Lower lobe of right lung (tissue), 2 donors: Measurements from ENCODE around the gene KASH5. TPM values are rescaled to one million over a fixed set of nuclear protein-coding genes. Genes with fewer than 3 reads are reported as not detected.
A peak's percentile ranks its signal among the peaks of the same experiment; 100 is the strongest.

Experiments used
- ATAC-seq, 2 donors: fragments of 200-7000 bp; cut with Tn5 transposase; one replicate each; pipeline ENCODE4 v1.9.1; 2020 to 2022; ENCODE audit warnings: mild to moderate bottlenecking in 2 of 2, moderate library complexity in 2 of 2
- DNase-seq: peaks from one replicate; pipeline ENCODE4 v3.0.0-alpha.2; 2020
- H3K27ac ChIP-seq: fragments of 200-600 bp; one replicate; pipeline ENCODE4 v1.8.0; 2022
- H3K27me3 ChIP-seq: fragments of 200-600 bp; one replicate; pipeline ENCODE4 v1.8.0; 2022; ENCODE audit warnings: low read depth
- H3K36me3 ChIP-seq: fragments of 200-600 bp; one replicate; pipeline ENCODE4 v1.8.0; 2022; ENCODE audit warnings: mild to moderate bottlenecking
- H3K4me1 ChIP-seq: fragments of 200-600 bp; one replicate; pipeline ENCODE4 v1.8.0; 2022
- H3K4me3 ChIP-seq: fragments of 200-600 bp; one replicate; pipeline ENCODE4 v1.8.0; 2022; ENCODE audit warnings: mild to moderate bottlenecking
- H3K9me3 ChIP-seq: fragments of 200-600 bp; one replicate; pipeline ENCODE4 v1.8.0; 2022
- CTCF ChIP-seq: fragments of 200-600 bp; IDR thresholded peaks from one replicate; pipeline ENCODE4 v1.8.0; 2022; ENCODE audit warnings: antibody characterized with exemption, mild to moderate bottlenecking
- intact Hi-C: fragments of 100-400 bp; cut with DNase I; formaldehyde crosslinking; loops from one replicate; pipeline ENCODE4 v1.11.0; 2022
- total RNA-seq: library from RNA; stranded (reverse); fragmentation: NEBNext Ultra II Directional; extraction: Animal tissue kit (Norgen Biotek cat#: 25700); gene quantifications from one replicate; pipeline ENCODE4 v1.2.1, GENCODE V29; 2021
- donor health status: DM: no; HTN: yes; CAD: no; lungs with severe emphysema.

Gene KASH5
- total RNA-seq, 1 donor from 2014 or later = 3.1 TPM

- no peak for ATAC-seq
- peaks cover 28% of the 10 kb centered on the region for H3K4me1 ChIP-seq
- H3K36me3 ChIP-seq = peaks cover 29% of the 10 kb centered on the region
- no peak for DNase-seq
- intact Hi-C loops = no loop called here
- peak overlapping the region; percentile 71 for H3K4me3 ChIP-seq
- TF ChIP-seq CTCF = no peak
- no peak overlapping the region for H3K27ac ChIP-seq
- no peaks in the 10 kb centered on the region for H3K9me3 ChIP-seq
- H3K27me3 ChIP-seq = no peaks in the 10 kb centered on the region
These were observed 62.4 kb downstream of the KASH5 start for GRCh38 chr19:49450405-49450804.

- TF ChIP-seq CTCF = no peak
- peak; percentile 98 for DNase-seq
- Histone ChIP-seq H3K9me3 (no peaks in the 10 kb centered on the region), H3K36me3 (peaks cover 24% of the 10 kb centered on the region), H3K27ac (peak within 1 kb of the TSS; percentile 96), H3K4me3 (peak within 1 kb of the TSS; percentile 71), H3K27me3 (no peaks in the 10 kb centered on the region), H3K4me1 (peaks cover 29% of the 10 kb centered on the region)
- intact Hi-C loops = no loop called here
- ATAC-seq = peak; percentile 89 to 90
These were observed 63.6 kb downstream of the KASH5 start, which contains the start of gene PIH1D1 for GRCh38 chr19:49451430-49452181. TSS of gene PIH1D1 (minus strand) at chr19:49451814. CDS start at chr19:49451574, 240 bp downstream.

GRCh38 chr19:49453013-49453756 is 65.1 kb downstream of the KASH5 start, which contains the start of gene ALDH16A1:
TSS of gene ALDH16A1 (plus strand) at chr19:49453225. CDS start at chr19:49453332, 107 bp downstream.
- Histone ChIP-seq H3K27me3 (no peaks in the 10 kb centered on the region), H3K9me3 (no peaks in the 10 kb centered on the region), H3K4me3 (peak within 1 kb of the TSS; percentile 71), H3K4me1 (peaks cover 33% of the 10 kb centered on the region), H3K36me3 (peaks cover 14% of the 10 kb centered on the region), H3K27ac (peak within 1 kb of the TSS; percentile 96)
- ATAC-seq = peak; percentile 95
- intact Hi-C loops = no loop called here
- DNase-seq = peak; percentile 99
- TF ChIP-seq CTCF = no peak

GRCh38 chr19:49453757-49454240 is 65.8 kb downstream of the KASH5 start:
- intact Hi-C loops = no loop called here
- Histone ChIP-seq H3K4me1 (peaks cover 37% of the 10 kb centered on the region), H3K9me3 (no peaks in the 10 kb centered on the region), H3K4me3 (peak overlapping the region; percentile 67), H3K27me3 (no peaks in the 10 kb centered on the region), H3K27ac (peak overlapping the region; percentile 96), H3K36me3 (peaks cover 9% of the 10 kb centered on the region)
- no peak for TF ChIP-seq CTCF
- DNase-seq (no peak), ATAC-seq (no peak)

GRCh38 chr19:49455773-49456172 is 67.7 kb downstream of the KASH5 start:
- no peaks in the 10 kb centered on the region for H3K27me3 ChIP-seq
- no peak overlapping the region for H3K4me3 ChIP-seq
- intact Hi-C loops = no loop called here
- H3K9me3 ChIP-seq = no peaks in the 10 kb centered on the region
- ATAC-seq (no peak), DNase-seq (no peak)
- TF ChIP-seq CTCF = no peak
- peaks cover 28% of the 10 kb centered on the region for H3K4me1 ChIP-seq
- H3K36me3 ChIP-seq = peaks cover 21% of the 10 kb centered on the region
- H3K27ac ChIP-seq = peak overlapping the region; percentile 52
